GM23338 (cell line): Measurements from ENCODE around the gene SYPL1. TPM values are rescaled to one million over a fixed set of nuclear protein-coding genes. Genes with fewer than 3 reads are reported as not detected.

Experiments
- ATAC-seq: fragments of 200-7000 bp; cut with Tn5 transposase; 3 replicates; pipeline ENCODE4 v1.9.1; 2020
- DNase-seq: peaks from one replicate; pipeline ENCODE4 v3.0.0-alpha.2; 2015; ENCODE audit warnings: low spot score
- H2AFZ ChIP-seq: fragments of 200-600 bp; sonication (generic); 2 replicates; pipeline ENCODE4 v1.8.0; 2016; ENCODE audit warnings: antibody characterized with exemption, mild to moderate bottlenecking, moderate library complexity
- H3F3A ChIP-seq: fragments of 200-600 bp; sonication (generic); replicated peaks from 2 replicates; pipeline ENCODE4 v1.8.0; 2017; ENCODE audit warnings: antibody characterized with exemption, mixed run types, low read depth
- H3K27ac ChIP-seq: fragments of 200-600 bp; sonication (generic); 2 replicates; pipeline ENCODE4 v1.6.1; 2016; ENCODE audit warnings: low read depth
- H3K27me3 ChIP-seq: fragments of 200-600 bp; sonication (generic); 2 replicates; pipeline ENCODE4 v1.8.0; 2016; ENCODE audit warnings: mild to moderate bottlenecking, mixed run types, moderate library complexity; ENCODE audit not compliant: insufficient read depth
- H3K36me3 ChIP-seq: fragments of 200-600 bp; sonication (generic); 2 replicates; pipeline ENCODE4 v1.8.0; 2016; ENCODE audit warnings: mild to moderate bottlenecking; ENCODE audit not compliant: insufficient read depth
- H3K4me1 ChIP-seq: fragments of 200-600 bp; sonication (generic); 2 replicates; pipeline ENCODE4 v1.8.0; 2016; ENCODE audit warnings: mild to moderate bottlenecking, moderate library complexity; ENCODE audit not compliant: insufficient read depth
- H3K4me2 ChIP-seq: fragments of 200-600 bp; sonication (generic); 2 replicates; pipeline ENCODE4 v1.7.1; 2017; ENCODE audit warnings: mixed run types
- H3K4me3 ChIP-seq: fragments of 200-600 bp; sonication (generic); 2 replicates; pipeline ENCODE4 v1.6.1; 2016; ENCODE audit warnings: mixed run types
- H3K79me2 ChIP-seq: fragments of 200-600 bp; sonication (generic); replicated peaks from 2 replicates; pipeline ENCODE4 v1.8.0; 2017; ENCODE audit warnings: mild to moderate bottlenecking; ENCODE audit not compliant: insufficient read depth
- H3K9me2 ChIP-seq: fragments of 200-600 bp; sonication (generic); 2 replicates; pipeline ENCODE4 v1.8.0; 2017; ENCODE audit not compliant: insufficient read depth
- H4K20me1 ChIP-seq: fragments of 200-600 bp; sonication (generic); replicated peaks from 2 replicates; pipeline ENCODE4 v1.8.0; 2017; ENCODE audit warnings: mild to moderate bottlenecking; ENCODE audit not compliant: insufficient read depth
- H3K27ac Mint-ChIP-seq: 2 replicates; pipeline ENCODE4 v1.8.0; 2020; ENCODE audit warnings: inconsistent platforms, mild to moderate bottlenecking, moderate library complexity, mixed read lengths
- H3K27me3 Mint-ChIP-seq: 3 replicates; pipeline ENCODE4 v1.8.0; 2022; ENCODE audit warnings: low read depth, mild to moderate bottlenecking, moderate library complexity, mixed read lengths, inconsistent platforms; ENCODE audit not compliant: insufficient read depth, poor library complexity
- H3K36me3 Mint-ChIP-seq: 3 replicates; pipeline ENCODE4 v1.8.0; 2021; ENCODE audit warnings: low read depth, mild to moderate bottlenecking, inconsistent platforms, moderate library complexity, mixed read lengths
- H3K4me1 Mint-ChIP-seq: 3 replicates; pipeline ENCODE4 v1.8.0; 2020; ENCODE audit warnings: mild to moderate bottlenecking, inconsistent platforms, mixed read lengths
- H3K4me3 Mint-ChIP-seq: 3 replicates; pipeline ENCODE4 v1.8.0; 2021; ENCODE audit warnings: moderate library complexity, mild to moderate bottlenecking, inconsistent platforms, mixed read lengths
- H3K9me3 Mint-ChIP-seq: 3 replicates; pipeline ENCODE4 v1.8.0; 2020; ENCODE audit warnings: moderate library complexity, mild to moderate bottlenecking, inconsistent platforms, mixed read lengths
- CREB1 ChIP-seq: fragments of 250-450 bp; sonication (Bioruptor Pico); IDR thresholded peaks from 2 replicates; pipeline ENCODE4 v1.5.0; 2020; ENCODE audit warnings: low read depth, mild to moderate bottlenecking, moderate library complexity
- EZH2 ChIP-seq: fragments of 200-600 bp; sonication (generic); IDR thresholded peaks from one replicate; pipeline ENCODE4 v1.8.0; 2017; ENCODE audit warnings: antibody characterized with exemption, mild to moderate bottlenecking, low read depth; ENCODE audit not compliant: unreplicated experiment
- EZH2phosphoT487 ChIP-seq: fragments of 200-600 bp; sonication (generic); IDR thresholded peaks from one replicate; pipeline ENCODE4 v1.8.1; 2018; ENCODE audit warnings: antibody characterized with exemption; ENCODE audit not compliant: unreplicated experiment
- JUNB ChIP-seq: IDR thresholded peaks from one replicate; pipeline ENCODE4 v1.6.1; 2016; ENCODE audit warnings: antibody characterized with exemption; ENCODE audit not compliant: unreplicated experiment
- polyA plus RNA-seq: library from polyadenylated mRNA; unstranded; fragments of >200 nt; fragmentation: Nextera tagmentation; extraction: Ambion mirVana; gene quantifications from 2 replicates; pipeline ENCODE4 v1.2.1, GENCODE V29; 2016
- total RNA-seq: library from RNA; depleted of rRNA; stranded (reverse); fragments of >200 nt; shearing (Covaris generic); gene quantifications from 2 replicates; pipeline ENCODE4 v1.2.3, GENCODE V29; 2014
- TF ChIP-seq, protein P1 (sequence below), 2 experiments: fragments of 200-600 bp in 1 of 2; sonication (generic) in 1 of 2; conservative IDR thresholded peaks; 2 replicates each; pipeline versions ENCODE4 v1.5.1 to v1.6.1; 2016 to 2017; ENCODE audit warnings: antibody characterized with exemption in 2 of 2, low read depth in 2 of 2, mild to moderate bottlenecking in 2 of 2, moderate library complexity in 1 of 2
- TF ChIP-seq, protein P2 (sequence below): IDR thresholded peaks from 2 replicates; pipeline ENCODE4 v1.6.1; 2016; ENCODE audit warnings: antibody characterized with exemption
- TF ChIP-seq, protein P3 (sequence below): IDR thresholded peaks from one replicate; pipeline ENCODE4 v1.6.1; 2018; ENCODE audit warnings: antibody characterized with exemption; ENCODE audit not compliant: unreplicated experiment
- TF ChIP-seq, protein P4 (sequence below): fragments of 250-450 bp; sonication (Bioruptor Pico); IDR thresholded peaks from 2 replicates; pipeline ENCODE4 v1.5.0; 2020; ENCODE audit warnings: mild to moderate bottlenecking, moderate library complexity

The SYPL1 gene
- total and polyA plus RNA-seq, 2 experiments from 2014 or later: 39.3 to 52.7 TPM

DNA sequence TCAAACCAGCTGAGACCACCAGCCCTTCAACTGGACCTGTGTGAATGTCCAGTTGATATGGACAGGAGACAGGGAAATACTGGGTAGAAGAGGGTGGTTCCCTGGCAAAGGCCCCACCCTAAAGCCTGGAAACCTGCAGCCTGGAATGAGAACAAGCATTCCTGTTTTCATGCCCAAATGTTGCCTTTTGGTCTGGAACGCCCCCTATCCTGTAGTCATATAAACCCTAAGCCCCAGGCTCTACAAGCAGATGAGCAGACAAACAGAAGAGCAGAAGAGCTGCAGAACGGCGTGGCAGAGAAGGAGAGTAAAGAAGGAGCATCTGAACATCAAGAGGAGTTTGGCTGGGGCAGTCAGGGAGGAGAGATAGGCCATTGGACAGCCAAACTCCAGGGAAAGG, 38.4 kb downstream of the SYPL1 start:
- Mint-ChIP-seq H3K4me3 (no peak overlapping the region), H3K4me1 (peaks cover 15% of the 10 kb centered on the region), H3K27me3 (no peaks in the 10 kb centered on the region), H3K27ac (no peak overlapping the region), H3K36me3 (no peaks in the 10 kb centered on the region), H3K9me3 (no peaks in the 10 kb centered on the region)
- Histone ChIP-seq H3K4me2 (no peak overlapping the region), H2AFZ (no peak overlapping the region), H3F3A (0 out of 2 replicates have a peak, but pooled peaks cover 7% of the 10 kb centered on the region), H3K27me3 (no peaks in the 10 kb centered on the region), H3K36me3 (no peaks in the 10 kb centered on the region), H3K4me3 (no peak overlapping the region), H3K9me2 (no peaks in the 10 kb centered on the region), H3K27ac (no peak overlapping the region), H3K79me2 (no peaks in the 10 kb centered on the region), H3K4me1 (peaks cover 13% of the 10 kb centered on the region; the same call in 1 of the 2 replicates), H4K20me1 (no peaks in the 10 kb centered on the region)
- TF ChIP-seq, protein P1, sequence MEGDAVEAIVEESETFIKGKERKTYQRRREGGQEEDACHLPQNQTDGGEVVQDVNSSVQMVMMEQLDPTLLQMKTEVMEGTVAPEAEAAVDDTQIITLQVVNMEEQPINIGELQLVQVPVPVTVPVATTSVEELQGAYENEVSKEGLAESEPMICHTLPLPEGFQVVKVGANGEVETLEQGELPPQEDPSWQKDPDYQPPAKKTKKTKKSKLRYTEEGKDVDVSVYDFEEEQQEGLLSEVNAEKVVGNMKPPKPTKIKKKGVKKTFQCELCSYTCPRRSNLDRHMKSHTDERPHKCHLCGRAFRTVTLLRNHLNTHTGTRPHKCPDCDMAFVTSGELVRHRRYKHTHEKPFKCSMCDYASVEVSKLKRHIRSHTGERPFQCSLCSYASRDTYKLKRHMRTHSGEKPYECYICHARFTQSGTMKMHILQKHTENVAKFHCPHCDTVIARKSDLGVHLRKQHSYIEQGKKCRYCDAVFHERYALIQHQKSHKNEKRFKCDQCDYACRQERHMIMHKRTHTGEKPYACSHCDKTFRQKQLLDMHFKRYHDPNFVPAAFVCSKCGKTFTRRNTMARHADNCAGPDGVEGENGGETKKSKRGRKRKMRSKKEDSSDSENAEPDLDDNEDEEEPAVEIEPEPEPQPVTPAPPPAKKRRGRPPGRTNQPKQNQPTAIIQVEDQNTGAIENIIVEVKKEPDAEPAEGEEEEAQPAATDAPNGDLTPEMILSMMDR (conservative IDR thresholded peaks at IDR 0.05; ENCODE audit: low read depth in 2 of 2): peak in 1 of 2 experiments; percentile 21; a peak in 1 of 4 replicates
- no peak for TF ChIP-seq CREB1 (CRISPR knock-in tag)
- ATAC-seq: no peak
- DNase-seq: no peak

DNA sequence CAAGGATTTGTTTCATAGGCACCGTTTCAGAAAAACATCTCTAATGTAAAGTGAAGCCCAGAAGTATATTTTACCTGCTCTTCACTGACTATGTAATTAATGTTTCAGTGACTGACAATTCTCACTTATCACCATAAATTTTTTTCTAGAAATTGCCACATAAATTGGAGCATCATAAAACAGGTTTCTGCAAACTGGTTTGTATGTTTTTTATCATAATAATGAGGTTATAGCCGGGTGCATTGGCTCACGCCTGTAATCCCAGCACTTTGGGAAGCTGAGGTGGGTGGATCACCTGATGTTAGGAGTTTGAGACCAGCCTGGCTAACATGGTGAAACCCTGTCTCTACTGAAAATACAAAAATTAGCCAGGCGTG, 39.4 kb downstream of the SYPL1 start:
- no peak overlapping the region for H2AFZ ChIP-seq
- no peak overlapping the region for H3K4me2 ChIP-seq
- ATAC-seq (no peak), DNase-seq (no peak)
- no peak overlapping the region for H3K27ac ChIP-seq
- no peaks in the 10 kb centered on the region for H3K79me2 ChIP-seq
- Mint-ChIP-seq H3K27ac (no peak overlapping the region), H3K4me3 (no peak overlapping the region), H3K27me3 (no peaks in the 10 kb centered on the region), H3K4me1 (peaks cover 15% of the 10 kb centered on the region), H3K36me3 (no peaks in the 10 kb centered on the region), H3K9me3 (no peaks in the 10 kb centered on the region)
- no peak overlapping the region for H3K4me3 ChIP-seq
- H3F3A ChIP-seq: 0 out of 2 replicates have a peak, but pooled peaks cover 7% of the 10 kb centered on the region
- H3K9me2 ChIP-seq: no peaks in the 10 kb centered on the region
- H3K36me3 ChIP-seq: no peaks in the 10 kb centered on the region
- H3K27me3 ChIP-seq: no peaks in the 10 kb centered on the region
- H3K4me1 ChIP-seq: peaks cover 13% of the 10 kb centered on the region; the same call in 1 of the 2 replicates
- no peaks in the 10 kb centered on the region for H4K20me1 ChIP-seq
- TF ChIP-seq CREB1 (CRISPR knock-in tag) (no peak), JUNB (no peak), EZH2 (no peak), EZH2phosphoT487 (no peak)
- TF ChIP-seq, protein P2, sequence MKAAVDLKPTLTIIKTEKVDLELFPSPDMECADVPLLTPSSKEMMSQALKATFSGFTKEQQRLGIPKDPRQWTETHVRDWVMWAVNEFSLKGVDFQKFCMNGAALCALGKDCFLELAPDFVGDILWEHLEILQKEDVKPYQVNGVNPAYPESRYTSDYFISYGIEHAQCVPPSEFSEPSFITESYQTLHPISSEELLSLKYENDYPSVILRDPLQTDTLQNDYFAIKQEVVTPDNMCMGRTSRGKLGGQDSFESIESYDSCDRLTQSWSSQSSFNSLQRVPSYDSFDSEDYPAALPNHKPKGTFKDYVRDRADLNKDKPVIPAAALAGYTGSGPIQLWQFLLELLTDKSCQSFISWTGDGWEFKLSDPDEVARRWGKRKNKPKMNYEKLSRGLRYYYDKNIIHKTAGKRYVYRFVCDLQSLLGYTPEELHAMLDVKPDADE: no peak
- TF ChIP-seq, protein P3, sequence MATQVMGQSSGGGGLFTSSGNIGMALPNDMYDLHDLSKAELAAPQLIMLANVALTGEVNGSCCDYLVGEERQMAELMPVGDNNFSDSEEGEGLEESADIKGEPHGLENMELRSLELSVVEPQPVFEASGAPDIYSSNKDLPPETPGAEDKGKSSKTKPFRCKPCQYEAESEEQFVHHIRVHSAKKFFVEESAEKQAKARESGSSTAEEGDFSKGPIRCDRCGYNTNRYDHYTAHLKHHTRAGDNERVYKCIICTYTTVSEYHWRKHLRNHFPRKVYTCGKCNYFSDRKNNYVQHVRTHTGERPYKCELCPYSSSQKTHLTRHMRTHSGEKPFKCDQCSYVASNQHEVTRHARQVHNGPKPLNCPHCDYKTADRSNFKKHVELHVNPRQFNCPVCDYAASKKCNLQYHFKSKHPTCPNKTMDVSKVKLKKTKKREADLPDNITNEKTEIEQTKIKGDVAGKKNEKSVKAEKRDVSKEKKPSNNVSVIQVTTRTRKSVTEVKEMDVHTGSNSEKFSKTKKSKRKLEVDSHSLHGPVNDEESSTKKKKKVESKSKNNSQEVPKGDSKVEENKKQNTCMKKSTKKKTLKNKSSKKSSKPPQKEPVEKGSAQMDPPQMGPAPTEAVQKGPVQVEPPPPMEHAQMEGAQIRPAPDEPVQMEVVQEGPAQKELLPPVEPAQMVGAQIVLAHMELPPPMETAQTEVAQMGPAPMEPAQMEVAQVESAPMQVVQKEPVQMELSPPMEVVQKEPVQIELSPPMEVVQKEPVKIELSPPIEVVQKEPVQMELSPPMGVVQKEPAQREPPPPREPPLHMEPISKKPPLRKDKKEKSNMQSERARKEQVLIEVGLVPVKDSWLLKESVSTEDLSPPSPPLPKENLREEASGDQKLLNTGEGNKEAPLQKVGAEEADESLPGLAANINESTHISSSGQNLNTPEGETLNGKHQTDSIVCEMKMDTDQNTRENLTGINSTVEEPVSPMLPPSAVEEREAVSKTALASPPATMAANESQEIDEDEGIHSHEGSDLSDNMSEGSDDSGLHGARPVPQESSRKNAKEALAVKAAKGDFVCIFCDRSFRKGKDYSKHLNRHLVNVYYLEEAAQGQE: no peak
- TF ChIP-seq, protein P4, sequence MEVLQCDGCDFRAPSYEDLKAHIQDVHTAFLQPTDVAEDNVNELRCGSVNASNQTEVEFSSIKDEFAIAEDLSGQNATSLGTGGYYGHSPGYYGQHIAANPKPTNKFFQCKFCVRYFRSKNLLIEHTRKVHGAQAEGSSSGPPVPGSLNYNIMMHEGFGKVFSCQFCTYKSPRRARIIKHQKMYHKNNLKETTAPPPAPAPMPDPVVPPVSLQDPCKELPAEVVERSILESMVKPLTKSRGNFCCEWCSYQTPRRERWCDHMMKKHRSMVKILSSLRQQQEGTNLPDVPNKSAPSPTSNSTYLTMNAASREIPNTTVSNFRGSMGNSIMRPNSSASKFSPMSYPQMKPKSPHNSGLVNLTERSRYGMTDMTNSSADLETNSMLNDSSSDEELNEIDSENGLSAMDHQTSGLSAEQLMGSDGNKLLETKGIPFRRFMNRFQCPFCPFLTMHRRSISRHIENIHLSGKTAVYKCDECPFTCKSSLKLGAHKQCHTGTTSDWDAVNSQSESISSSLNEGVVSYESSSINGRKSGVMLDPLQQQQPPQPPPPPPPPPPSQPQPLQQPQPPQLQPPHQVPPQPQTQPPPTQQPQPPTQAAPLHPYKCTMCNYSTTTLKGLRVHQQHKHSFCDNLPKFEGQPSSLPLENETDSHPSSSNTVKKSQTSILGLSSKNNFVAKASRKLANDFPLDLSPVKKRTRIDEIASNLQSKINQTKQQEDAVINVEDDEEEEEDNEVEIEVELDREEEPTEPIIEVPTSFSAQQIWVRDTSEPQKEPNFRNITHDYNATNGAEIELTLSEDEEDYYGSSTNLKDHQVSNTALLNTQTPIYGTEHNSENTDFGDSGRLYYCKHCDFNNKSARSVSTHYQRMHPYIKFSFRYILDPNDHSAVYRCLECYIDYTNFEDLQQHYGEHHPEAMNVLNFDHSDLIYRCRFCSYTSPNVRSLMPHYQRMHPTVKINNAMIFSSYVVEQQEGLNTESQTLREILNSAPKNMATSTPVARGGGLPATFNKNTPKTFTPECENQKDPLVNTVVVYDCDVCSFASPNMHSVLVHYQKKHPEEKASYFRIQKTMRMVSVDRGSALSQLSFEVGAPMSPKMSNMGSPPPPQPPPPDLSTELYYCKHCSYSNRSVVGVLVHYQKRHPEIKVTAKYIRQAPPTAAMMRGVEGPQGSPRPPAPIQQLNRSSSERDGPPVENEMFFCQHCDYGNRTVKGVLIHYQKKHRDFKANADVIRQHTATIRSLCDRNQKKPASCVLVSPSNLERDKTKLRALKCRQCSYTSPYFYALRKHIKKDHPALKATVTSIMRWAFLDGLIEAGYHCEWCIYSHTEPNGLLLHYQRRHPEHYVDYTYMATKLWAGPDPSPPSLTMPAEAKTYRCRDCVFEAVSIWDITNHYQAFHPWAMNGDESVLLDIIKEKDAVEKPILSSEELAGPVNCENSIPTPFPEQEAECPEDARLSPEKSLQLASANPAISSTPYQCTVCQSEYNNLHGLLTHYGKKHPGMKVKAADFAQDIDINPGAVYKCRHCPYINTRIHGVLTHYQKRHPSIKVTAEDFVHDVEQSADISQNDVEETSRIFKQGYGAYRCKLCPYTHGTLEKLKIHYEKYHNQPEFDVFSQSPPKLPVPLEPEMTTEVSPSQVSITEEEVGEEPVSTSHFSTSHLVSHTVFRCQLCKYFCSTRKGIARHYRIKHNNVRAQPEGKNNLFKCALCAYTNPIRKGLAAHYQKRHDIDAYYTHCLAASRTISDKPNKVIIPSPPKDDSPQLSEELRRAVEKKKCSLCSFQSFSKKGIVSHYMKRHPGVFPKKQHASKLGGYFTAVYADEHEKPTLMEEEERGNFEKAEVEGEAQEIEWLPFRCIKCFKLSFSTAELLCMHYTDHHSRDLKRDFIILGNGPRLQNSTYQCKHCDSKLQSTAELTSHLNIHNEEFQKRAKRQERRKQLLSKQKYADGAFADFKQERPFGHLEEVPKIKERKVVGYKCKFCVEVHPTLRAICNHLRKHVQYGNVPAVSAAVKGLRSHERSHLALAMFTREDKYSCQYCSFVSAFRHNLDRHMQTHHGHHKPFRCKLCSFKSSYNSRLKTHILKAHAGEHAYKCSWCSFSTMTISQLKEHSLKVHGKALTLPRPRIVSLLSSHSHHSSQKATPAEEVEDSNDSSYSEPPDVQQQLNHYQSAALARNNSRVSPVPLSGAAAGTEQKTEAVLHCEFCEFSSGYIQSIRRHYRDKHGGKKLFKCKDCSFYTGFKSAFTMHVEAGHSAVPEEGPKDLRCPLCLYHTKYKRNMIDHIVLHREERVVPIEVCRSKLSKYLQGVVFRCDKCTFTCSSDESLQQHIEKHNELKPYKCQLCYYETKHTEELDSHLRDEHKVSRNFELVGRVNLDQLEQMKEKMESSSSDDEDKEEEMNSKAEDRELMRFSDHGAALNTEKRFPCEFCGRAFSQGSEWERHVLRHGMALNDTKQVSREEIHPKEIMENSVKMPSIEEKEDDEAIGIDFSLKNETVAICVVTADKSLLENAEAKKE (CRISPR knock-in tag): no peak
